IPS-18a (cell line): ENCODE measurements around the gene PREX1.

Experiments
- H3K27ac ChIP-seq: one replicate; pipeline ENCODE4 v1.5.1; 2013; ENCODE audit warnings: low read length
- H3K27me3 ChIP-seq: one replicate; pipeline ENCODE4 v1.6.1; 2013; ENCODE audit warnings: mild to moderate bottlenecking, low read length; ENCODE audit not compliant: control insufficient read depth, insufficient read depth
- H3K36me3 ChIP-seq: one replicate; pipeline ENCODE4 v1.6.1; 2013; ENCODE audit warnings: low read depth, low read length; ENCODE audit not compliant: control insufficient read depth
- H3K4me1 ChIP-seq: one replicate; pipeline ENCODE4 v1.6.1; 2013; ENCODE audit warnings: low read depth, low read length; ENCODE audit not compliant: control insufficient read depth
- H3K4me3 ChIP-seq: one replicate; pipeline ENCODE4 v1.5.1; 2013; ENCODE audit warnings: low read length
- H3K9ac ChIP-seq: one replicate; pipeline ENCODE4 v1.6.1; 2013; ENCODE audit warnings: mild to moderate bottlenecking, low read length, moderate library complexity
- H3K9me3 ChIP-seq: one replicate; pipeline ENCODE4 v1.6.1; 2013; ENCODE audit warnings: low read depth, low read length; ENCODE audit not compliant: control insufficient read depth

PREX1 gene

DNA sequence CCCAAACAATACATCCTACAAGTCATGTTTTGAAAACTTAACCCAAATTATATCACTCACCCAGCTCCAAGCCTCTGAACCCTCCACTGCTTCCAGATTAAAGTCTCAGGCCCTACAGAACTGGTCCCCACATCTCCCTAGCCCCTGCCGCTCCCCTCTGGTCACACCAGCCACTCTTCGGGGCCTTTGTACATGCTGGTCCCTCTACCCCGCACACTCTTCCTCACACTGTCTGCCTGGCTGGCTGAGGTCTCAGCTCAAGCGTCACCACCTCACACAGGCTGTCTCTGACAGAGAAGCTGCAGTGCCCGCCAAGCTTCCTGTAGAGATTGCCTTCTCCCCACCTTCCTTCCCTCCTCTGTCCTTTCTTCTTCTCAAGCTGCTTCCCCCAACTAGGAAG is 192.4 kb downstream of the PREX1 start:
- Histone ChIP-seq H3K9me3 (no peaks in the 10 kb centered on the region), H3K36me3 (peaks cover 3% of the 10 kb centered on the region), H3K4me3 (no peak overlapping the region), H3K27me3 (no peaks in the 10 kb centered on the region), H3K27ac (no peak overlapping the region), H3K9ac (no peak overlapping the region), H3K4me1 (no peaks in the 10 kb centered on the region)

DNA sequence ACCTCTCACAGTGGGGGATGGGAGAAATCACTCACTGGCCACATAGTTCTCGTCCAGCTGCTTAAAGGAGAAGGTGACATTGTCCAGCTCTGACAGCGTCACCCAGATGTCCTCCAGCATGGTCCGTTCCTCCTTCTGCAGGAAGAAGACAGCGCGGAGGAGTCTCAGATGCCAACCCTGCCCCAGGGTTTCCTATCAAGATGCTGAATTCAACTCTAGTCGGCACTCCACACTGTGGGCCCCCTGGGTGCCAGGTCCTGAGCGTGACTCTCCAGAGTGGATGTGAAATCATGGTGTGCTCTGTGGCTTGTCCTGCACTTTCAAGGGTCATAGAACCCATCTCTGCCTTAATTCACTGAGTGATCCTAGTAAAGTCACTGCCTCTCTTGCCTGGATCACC is 193.2 kb downstream of the PREX1 start:
- H3K4me1 ChIP-seq = no peaks in the 10 kb centered on the region
- no peak overlapping the region for H3K4me3 ChIP-seq
- H3K36me3 ChIP-seq = peaks cover 3% of the 10 kb centered on the region
- no peak overlapping the region for H3K27ac ChIP-seq
- H3K9ac ChIP-seq = no peak overlapping the region
- H3K9me3 ChIP-seq = no peaks in the 10 kb centered on the region
- H3K27me3 ChIP-seq = no peaks in the 10 kb centered on the region

DNA sequence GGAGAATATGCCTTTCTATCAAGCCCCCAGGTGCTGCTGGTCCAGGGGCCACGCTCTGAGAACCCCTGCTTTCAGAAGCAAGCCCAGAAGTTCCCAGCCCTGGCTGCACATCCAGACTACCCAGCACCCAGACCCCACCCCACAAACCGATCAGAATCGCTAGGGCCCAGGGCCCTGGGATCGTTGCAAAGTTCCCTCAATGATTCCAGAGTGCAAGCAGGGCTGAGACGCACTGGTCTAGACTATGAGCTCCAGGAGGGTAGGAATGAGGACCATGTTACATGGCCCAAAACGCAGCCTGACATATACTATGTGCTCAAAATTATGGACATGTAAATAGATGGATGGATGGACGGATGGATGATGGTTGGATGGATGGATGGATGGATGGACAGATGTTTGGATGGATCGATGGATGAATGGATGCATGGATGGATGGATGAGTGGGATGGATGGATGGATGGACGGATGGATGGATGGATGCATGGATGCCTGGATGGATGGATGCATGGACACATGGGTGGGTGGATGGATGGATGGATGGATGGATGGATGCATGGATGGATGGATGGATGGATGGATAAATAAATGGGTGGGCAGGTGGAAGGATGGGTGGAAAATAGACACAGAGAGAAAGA is 194.1 kb downstream of the PREX1 start:
- Histone ChIP-seq H3K4me1 (no peaks in the 10 kb centered on the region), H3K36me3 (peaks cover 3% of the 10 kb centered on the region), H3K9me3 (no peaks in the 10 kb centered on the region), H3K4me3 (no peak overlapping the region), H3K9ac (no peak overlapping the region), H3K27ac (no peak overlapping the region), H3K27me3 (no peaks in the 10 kb centered on the region)

DNA sequence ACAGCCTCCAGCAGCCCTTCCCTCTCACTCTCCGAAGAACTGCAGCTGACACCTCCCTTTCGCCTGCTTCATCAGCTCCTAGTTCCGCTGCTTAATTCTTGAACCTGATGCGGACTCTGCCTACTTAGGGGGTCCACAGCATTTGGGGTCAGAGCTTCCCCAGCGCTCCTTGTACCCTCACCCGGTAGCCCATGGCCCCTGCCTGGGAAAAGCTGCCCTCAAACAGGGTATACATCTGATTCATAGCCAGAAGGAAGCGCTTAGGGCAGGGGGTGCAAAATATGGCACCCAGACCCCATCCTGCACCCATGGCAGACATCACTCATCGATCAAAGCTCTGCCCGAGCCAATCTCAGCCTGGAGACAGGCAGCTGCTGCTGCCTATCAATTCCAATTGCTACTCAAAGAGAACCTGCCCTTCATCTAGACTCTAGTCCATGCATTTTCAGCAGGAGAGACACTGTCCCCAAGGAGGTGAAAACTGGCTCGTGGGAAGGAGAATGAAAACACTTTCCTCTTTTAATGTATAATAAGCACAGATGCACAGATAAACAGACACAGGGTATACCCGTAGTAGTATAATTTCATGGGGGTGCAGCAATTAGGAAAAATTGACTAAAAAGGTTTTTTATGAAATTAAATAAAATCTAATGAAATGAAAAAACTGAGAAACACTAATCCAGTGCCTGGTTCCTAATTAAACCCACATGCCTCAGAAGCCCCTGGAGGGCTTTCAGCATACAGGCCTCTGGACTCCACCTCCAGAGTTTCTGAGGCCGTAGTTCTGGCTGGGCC is 194.8 kb downstream of the PREX1 start:
- Histone ChIP-seq H3K9ac (no peak overlapping the region), H3K27ac (no peak overlapping the region), H3K9me3 (no peaks in the 10 kb centered on the region), H3K4me3 (no peak overlapping the region), H3K36me3 (peaks cover 3% of the 10 kb centered on the region), H3K4me1 (no peaks in the 10 kb centered on the region), H3K27me3 (no peaks in the 10 kb centered on the region)

DNA sequence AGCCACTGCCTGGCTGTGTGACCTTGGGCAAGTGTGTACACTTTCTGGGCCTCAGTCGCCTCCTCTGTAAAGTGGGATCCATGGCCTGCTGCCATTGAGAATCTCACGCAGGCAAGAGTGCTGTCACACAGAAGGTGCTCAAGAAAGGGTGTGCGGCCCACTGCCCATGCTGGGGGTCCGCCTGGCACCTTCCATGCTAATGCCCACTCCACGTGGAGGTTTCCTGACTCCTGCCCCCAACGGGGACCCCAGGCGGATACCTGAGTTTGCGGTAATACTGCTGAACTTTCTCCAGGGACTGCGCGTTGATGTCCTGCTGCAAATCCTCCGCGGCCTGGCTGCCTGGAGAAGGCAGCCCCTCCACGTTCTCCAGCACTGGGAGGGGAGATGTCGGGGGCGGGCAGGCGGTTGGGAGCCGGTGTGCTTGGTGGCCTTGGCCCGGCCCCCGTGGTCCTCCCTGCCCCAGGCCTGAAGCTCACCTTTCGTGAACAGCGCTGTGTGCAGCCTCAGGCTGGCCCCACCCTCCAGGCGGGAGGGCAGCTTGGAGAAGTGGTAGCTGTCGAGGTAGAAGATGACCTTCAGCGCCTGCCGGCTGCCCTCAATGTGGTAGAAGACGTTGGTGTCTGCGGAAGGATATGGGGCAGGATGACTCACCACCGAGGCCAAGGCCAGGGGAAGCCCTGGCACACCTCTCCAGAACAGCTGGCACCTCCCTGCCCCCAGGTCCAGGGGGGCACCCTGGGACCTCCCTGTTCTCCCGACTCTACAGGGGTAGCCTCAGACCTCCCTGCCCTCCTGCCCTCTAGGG is 195.6 kb downstream of the PREX1 start:
- Histone ChIP-seq H3K4me1 (no peaks in the 10 kb centered on the region), H3K36me3 (peaks cover 3% of the 10 kb centered on the region), H3K4me3 (no peak overlapping the region), H3K27me3 (no peaks in the 10 kb centered on the region), H3K27ac (no peak overlapping the region), H3K9ac (no peak overlapping the region), H3K9me3 (no peaks in the 10 kb centered on the region)

DNA sequence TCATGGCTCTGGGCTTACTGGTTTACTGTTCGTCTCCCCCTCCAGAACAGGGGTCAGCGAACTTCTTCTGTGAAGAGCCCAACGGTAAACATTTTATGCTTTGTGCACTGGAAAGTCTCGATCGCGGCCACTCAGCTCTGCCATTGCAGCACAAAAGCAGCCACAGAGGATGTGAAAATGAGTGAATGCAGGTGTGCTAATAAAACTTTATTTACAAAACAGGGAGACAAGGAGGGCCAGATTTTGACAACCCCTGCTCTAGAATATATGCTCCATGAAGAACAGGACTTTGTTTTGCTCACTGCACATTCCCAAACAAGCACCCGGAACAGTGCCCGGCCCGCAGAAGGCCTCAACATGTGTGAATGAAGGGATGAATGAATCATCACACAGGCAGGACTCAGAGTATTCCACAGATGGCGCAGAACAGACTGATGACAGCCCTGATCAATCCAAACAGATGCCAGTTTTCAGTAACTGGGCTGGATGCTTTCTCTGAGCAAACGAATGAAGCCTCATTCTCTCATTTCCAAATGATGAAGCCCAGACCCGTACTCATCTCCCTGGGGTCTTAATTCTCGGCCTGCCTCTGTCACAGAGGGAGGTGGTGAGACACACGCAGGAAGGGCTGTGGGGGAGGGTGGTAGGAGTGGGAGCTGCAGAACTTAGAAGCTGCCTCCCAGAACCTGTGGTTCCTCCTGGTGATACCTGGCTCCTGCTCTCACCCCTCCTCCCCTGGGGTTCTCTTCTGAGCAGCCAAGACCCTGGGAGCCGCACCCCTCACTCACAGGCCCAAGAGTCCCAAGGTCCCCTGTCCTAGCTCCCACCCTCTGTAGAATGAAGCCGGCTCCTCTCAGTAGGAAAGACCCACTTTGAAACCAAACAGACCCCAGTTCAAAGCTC is 196.4 kb downstream of the PREX1 start:
- Histone ChIP-seq H3K27ac (no peak overlapping the region), H3K4me3 (no peak overlapping the region), H3K27me3 (no peaks in the 10 kb centered on the region), H3K9ac (no peak overlapping the region), H3K4me1 (no peaks in the 10 kb centered on the region), H3K9me3 (no peaks in the 10 kb centered on the region), H3K36me3 (peaks cover 3% of the 10 kb centered on the region)

DNA sequence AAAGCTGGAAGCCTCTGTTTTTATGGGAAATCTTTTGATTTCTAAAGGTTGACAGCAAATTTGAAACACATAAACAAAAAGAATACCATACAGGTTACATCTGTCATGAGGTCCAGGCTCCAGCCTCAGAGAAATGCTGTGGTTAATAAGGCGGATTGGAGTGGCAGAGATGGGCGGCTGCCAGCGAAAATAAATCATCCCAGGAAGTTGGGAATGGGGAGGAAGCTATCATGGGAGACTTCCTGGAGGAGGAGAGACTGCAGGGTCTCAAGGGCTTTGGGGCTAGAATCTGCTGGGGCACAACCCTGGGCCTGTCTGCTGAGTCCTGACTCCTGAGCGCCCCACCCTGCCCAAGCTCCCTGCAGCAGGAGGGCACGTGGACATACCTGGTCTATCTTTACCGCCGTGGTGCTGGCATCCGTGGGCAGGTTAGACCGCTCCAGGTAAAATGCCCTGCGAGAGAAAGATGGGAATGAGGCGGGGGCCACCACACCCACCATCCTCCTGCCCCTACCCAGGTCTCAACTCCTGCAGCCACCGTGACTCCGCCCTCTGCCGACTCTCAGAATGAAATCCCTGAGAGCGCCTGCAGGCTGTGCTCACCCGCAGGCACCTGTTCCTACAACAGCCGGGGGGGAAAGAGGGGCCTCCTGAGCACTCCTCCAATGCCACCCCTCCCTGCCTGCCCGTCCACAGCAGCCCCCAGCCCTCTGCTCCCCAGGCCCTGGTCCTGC is 197.3 kb downstream of the PREX1 start:
- Histone ChIP-seq H3K9ac (no peak overlapping the region), H3K27me3 (no peaks in the 10 kb centered on the region), H3K36me3 (peaks cover 3% of the 10 kb centered on the region), H3K9me3 (no peaks in the 10 kb centered on the region), H3K4me1 (no peaks in the 10 kb centered on the region), H3K27ac (no peak overlapping the region), H3K4me3 (no peak overlapping the region)

DNA sequence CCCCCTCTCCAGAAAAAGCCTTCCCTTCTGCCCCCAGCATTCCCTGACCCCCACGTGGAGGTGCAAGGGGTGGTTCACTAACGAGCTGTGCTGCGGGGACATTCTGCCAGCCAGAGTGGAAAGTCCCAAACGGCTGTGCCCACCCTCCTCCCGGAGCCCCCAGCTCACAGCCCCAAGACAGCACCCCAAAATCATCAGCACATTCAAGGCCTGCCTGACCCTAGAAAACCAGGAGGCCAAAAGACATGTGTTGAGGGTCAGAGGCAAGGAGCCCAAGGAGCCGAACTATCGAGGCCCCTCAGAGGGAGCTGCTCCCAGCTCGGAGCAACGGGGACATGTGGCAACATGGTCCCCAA is 197.9 kb downstream of the PREX1 start:
- H3K9me3 ChIP-seq = no peaks in the 10 kb centered on the region
- H3K36me3 ChIP-seq = peaks cover 3% of the 10 kb centered on the region
- no peak overlapping the region for H3K4me3 ChIP-seq
- H3K4me1 ChIP-seq = no peaks in the 10 kb centered on the region
- no peaks in the 10 kb centered on the region for H3K27me3 ChIP-seq
- H3K9ac ChIP-seq = no peak overlapping the region
- no peak overlapping the region for H3K27ac ChIP-seq

DNA sequence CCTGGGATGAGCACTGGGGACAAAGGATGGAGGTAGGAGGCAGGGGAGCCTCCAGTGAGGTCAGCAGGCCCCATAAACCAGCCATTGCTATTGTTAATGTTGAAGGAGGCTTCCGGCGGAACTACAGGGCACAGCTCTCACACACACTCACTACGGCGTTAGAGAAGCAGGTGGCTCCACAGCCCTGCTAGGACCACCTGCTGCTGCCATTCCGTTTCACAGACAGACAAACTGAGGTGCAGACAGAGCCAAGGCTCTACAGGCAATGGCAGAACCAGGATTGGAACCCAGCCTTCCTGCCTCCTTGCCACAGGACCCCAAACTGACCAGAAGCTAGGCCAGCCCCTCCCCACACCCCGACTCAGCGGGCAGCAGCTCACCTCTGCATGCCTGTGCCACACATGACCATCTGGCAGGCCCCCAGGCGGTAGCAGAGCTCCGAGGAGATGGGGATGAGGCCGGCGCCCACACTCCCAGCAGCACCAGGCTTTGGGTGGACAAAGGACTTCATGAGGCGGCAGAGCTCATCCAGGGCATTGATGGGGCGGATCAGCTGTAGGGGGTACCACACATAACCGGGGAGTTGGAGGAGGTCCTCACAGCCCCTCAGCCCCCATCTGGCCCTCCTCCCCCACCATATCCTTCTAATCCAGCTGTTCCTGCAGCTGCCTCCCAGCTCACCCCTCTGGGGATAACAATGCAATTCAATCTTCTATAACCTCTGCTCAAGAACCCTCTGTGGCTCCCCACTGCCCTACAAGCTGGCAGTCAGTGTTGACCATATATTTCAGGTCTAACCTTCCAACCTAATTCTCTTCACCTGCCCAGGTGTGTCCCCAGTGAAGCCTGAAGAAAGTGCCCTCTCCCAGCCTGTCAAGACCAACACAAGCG is 198.5 kb downstream of the PREX1 start:
- H3K36me3 ChIP-seq = peaks cover 3% of the 10 kb centered on the region
- H3K27ac ChIP-seq = no peak overlapping the region
- no peak overlapping the region for H3K9ac ChIP-seq
- no peak overlapping the region for H3K4me3 ChIP-seq
- H3K27me3 ChIP-seq = no peaks in the 10 kb centered on the region
- no peaks in the 10 kb centered on the region for H3K9me3 ChIP-seq
- no peaks in the 10 kb centered on the region for H3K4me1 ChIP-seq

DNA sequence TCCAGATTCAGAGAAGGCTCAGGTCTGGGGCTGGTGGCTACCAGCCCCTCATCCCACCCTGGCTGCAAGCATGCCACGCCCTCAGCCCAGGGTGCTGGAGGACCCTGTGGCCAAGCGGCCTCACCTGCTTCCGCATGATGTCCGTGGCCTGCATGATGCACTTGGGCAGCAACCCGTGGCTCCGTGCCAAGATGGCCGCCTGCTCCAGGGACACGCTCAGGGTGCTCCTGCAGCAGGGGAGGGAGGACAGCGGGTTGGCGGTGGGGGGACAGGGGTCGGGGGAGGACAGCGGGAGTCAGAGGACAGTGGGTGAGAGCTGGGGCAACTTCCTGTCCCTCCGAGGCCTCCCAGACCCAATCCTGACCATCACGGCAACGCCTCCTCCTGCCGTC is 200.1 kb downstream of the PREX1 start:
- Histone ChIP-seq H3K4me1 (no peaks in the 10 kb centered on the region), H3K36me3 (peaks cover 3% of the 10 kb centered on the region)

More for the DNA sequence above, 200.1 kb downstream of the PREX1 start:
- no peak overlapping the region for H3K4me3 ChIP-seq
- no peaks in the 10 kb centered on the region for H3K27me3 ChIP-seq
- no peaks in the 10 kb centered on the region for H3K9me3 ChIP-seq
- H3K9ac ChIP-seq = no peak overlapping the region
- no peak overlapping the region for H3K27ac ChIP-seq
